HG03342 (cell line): ENCODE results near the gene SUDS3.
"Not testable (repeated sequence)": the region's sequence is repeated elsewhere in the genome, so short reads cannot be mapped to it uniquely, and the experiment has no call there.

Experiments used
- ATAC-seq: cut with Tn5 transposase; IDR thresholded peaks from one replicate; pipeline ENCODE4 v1.9.1; 2021; ENCODE audit warnings: mild to moderate bottlenecking, moderate library complexity; ENCODE audit not compliant: unreplicated experiment

Gene SUDS3

GRCh38 chr12:118376089-118377020 lies at the start of gene SUDS3:
Gene SUDS3, plus strand, starts transcription at chr12:118376555. Its CDS starts 137 bp downstream, at chr12:118376692.
- ATAC-seq = peak; percentile 28

- ATAC-seq = no peak
Observed at GRCh38 chr12:118326991-118327390, 49.4 kb upstream of the SUDS3 start.

- no peak for ATAC-seq
Observed at GRCh38 chr12:118327391-118327790, 49.0 kb upstream of the SUDS3 start.

- ATAC-seq = no peak
Observed at GRCh38 chr12:118328486-118329330, 47.6 kb upstream of the SUDS3 start.

- ATAC-seq = peak; percentile 66
Observed at GRCh38 chr12:118330421-118331018, 45.8 kb upstream of the SUDS3 start.

GRCh38 chr12:118332511-118332910 lies 43.8 kb upstream of the SUDS3 start:
- ATAC-seq = no peak

GRCh38 chr12:118334241-118334640 lies 42.1 kb upstream of the SUDS3 start:
- ATAC-seq = no peak

GRCh38 chr12:118334939-118335567 lies 41.3 kb upstream of the SUDS3 start:
- ATAC-seq = no peak

- no peak for ATAC-seq
Observed at GRCh38 chr12:118336123-118336522, 40.2 kb upstream of the SUDS3 start.

GRCh38 chr12:118337194-118337838 lies 39.0 kb upstream of the SUDS3 start:
- no peak for ATAC-seq

- no peak for ATAC-seq
Observed at GRCh38 chr12:118342090-118342489, 34.3 kb upstream of the SUDS3 start.

GRCh38 chr12:118344829-118345228 lies 31.5 kb upstream of the SUDS3 start:
- ATAC-seq = no peak

GRCh38 chr12:118345355-118345754 lies 31.0 kb upstream of the SUDS3 start:
- ATAC-seq = no peak

GRCh38 chr12:118346895-118347294 lies 29.5 kb upstream of the SUDS3 start:
- ATAC-seq = peak; percentile 79

- ATAC-seq = no peak
Observed at GRCh38 chr12:118347916-118348315, 28.4 kb upstream of the SUDS3 start.

- ATAC-seq = no peak
Observed at GRCh38 chr12:118350908-118351559, 25.3 kb upstream of the SUDS3 start.

- ATAC-seq = no peak
Observed at GRCh38 chr12:118353721-118354120, 22.6 kb upstream of the SUDS3 start.

GRCh38 chr12:118354503-118354902 lies 21.9 kb upstream of the SUDS3 start:
- not testable (repeated sequence) for ATAC-seq

GRCh38 chr12:118354903-118355302 lies 21.5 kb upstream of the SUDS3 start:
- ATAC-seq = no peak

GRCh38 chr12:118355843-118356242 lies 20.5 kb upstream of the SUDS3 start:
- no peak for ATAC-seq
